GM15510 (cell line): Measurements from ENCODE around the gene DYNLT2.

Experiments
- POLR2A ChIP-seq: IDR thresholded peaks from 3 replicates; pipeline ENCODE4 v1.6.1; 2011; ENCODE audit warnings: borderline replicate concordance; ENCODE audit not compliant: insufficient read length; ENCODE audit errors: extremely low read depth

Gene DYNLT2

GRCh38 chr6:169695131-169695530 lies 56.2 kb downstream of the DYNLT2 start:
- TF ChIP-seq POLR2A: no peak

GRCh38 chr6:169692516-169692915 lies 58.9 kb downstream of the DYNLT2 start:
- TF ChIP-seq POLR2A: no peak

GRCh38 chr6:169691260-169691659 lies 60.1 kb downstream of the DYNLT2 start:
- TF ChIP-seq POLR2A: no peak
